ENCODE results near the gene GPR37L1. TPM values are rescaled to one million over a fixed set of nuclear protein-coding genes. Genes with fewer than 3 reads are reported as not detected.

The GPR37L1 gene
- total RNA-seq, 1 donor from 2014 or later, result not detected

- H3K36me3 Mint-ChIP-seq (ENCODE audit: unreplicated experiment), result no peaks in the 10 kb centered on the region
- no peaks in the 10 kb centered on the region for H3K27me3 Mint-ChIP-seq (ENCODE audit: unreplicated experiment)
- DNase-seq (ENCODE audit: extremely low spot score, unreplicated experiment), result no peak
- no peak overlapping the region for H3K4me3 Mint-ChIP-seq (ENCODE audit: unreplicated experiment)
- H3K27ac Mint-ChIP-seq (ENCODE audit: unreplicated experiment), result no peak overlapping the region
- H3K4me1 Mint-ChIP-seq (ENCODE audit: unreplicated experiment), result peaks cover 5% of the 10 kb centered on the region
- H3K9me3 Mint-ChIP-seq (ENCODE audit: unreplicated experiment), result no peaks in the 10 kb centered on the region
- TF ChIP-seq CTCF (IDR thresholded peaks at IDR 0.05), result no peak
Observed at GRCh38 chr1:202171292-202172014, 48.7 kb downstream of the GPR37L1 start.

DNA sequence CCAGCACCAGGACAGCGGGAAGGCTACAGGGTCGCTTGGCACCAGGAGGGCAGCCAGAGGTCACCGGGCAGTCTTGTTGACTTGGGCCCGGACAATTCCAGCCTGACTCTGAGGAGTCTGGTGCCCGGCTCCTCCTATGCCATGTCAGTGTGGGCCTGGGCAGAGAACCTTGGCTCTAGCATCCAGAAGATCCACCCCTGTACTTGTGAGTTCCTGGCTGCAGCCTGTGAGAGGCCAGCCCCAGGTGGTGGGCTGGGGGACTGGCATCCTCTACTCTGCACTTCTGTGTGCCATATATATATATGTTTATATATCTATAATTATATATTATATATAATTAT, 49.3 kb downstream of the GPR37L1 start:
- Mint-ChIP-seq H3K4me1 (ENCODE audit: unreplicated experiment) (peaks cover 5% of the 10 kb centered on the region), H3K36me3 (ENCODE audit: unreplicated experiment) (no peaks in the 10 kb centered on the region), H3K9me3 (ENCODE audit: unreplicated experiment) (no peaks in the 10 kb centered on the region), H3K4me3 (ENCODE audit: unreplicated experiment) (no peak overlapping the region), H3K27me3 (ENCODE audit: unreplicated experiment) (no peaks in the 10 kb centered on the region), H3K27ac (ENCODE audit: unreplicated experiment) (no peak overlapping the region)
- no peak for TF ChIP-seq CTCF (IDR thresholded peaks at IDR 0.05)
- DNase-seq (ENCODE audit: extremely low spot score, unreplicated experiment), result no peak

GRCh38 chr1:202173993-202174392, 51.3 kb downstream of the GPR37L1 start:
- Mint-ChIP-seq H3K4me1 (ENCODE audit: unreplicated experiment) (no peaks in the 10 kb centered on the region), H3K27ac (ENCODE audit: unreplicated experiment) (no peak overlapping the region), H3K27me3 (ENCODE audit: unreplicated experiment) (peaks cover 9% of the 10 kb centered on the region), H3K9me3 (ENCODE audit: unreplicated experiment) (no peaks in the 10 kb centered on the region), H3K36me3 (ENCODE audit: unreplicated experiment) (no peaks in the 10 kb centered on the region), H3K4me3 (ENCODE audit: unreplicated experiment) (no peak overlapping the region)
- no peak for TF ChIP-seq CTCF (IDR thresholded peaks at IDR 0.05)
- DNase-seq (ENCODE audit: extremely low spot score, unreplicated experiment), result no peak

DNA sequence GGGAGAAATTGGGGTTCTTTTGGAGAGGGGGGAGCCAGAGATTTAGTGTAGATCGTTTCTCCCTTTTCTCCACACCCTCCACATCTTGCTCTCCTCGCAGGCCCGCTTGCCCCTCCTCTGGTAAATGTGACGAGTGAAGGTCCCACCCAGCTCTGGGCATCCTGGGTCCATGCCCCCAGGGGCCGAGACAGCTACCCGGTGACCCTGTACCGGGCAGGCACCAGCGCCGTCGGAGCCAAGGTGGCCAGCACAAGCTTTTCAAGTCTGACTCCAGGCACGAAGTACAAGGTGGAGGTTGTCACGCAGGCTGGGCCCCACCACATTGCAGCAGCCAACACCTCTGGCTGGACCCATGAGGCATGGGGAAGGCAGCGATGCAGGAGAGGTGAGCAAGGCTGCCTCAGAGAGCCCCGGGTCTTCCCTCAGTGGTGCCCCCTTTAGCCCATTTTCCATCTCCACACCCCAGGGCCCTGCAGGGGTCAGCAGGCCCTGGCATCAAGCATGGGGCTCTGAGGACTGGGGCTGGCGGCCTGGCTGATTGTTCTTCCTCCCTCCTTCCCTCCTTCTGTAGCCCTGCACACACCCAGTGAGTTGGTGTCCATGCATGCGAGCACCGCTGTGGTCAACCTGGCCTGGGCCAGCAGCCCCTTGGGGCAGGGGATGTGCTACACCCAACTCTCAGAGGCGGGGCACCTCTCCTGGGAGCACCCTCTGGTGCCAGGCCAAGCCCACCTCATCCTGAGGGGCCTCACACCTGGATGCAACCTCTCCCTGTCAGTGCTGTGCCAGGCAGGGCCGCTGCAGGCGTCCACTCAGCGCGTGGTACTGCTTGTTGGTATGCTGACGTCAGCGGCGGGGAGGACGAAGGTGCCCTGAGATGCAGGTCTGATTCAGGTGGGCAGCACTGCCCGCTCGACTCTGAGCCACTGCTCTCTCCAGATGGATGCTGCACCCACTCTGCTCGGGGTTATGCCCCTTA, 54.5 kb downstream of the GPR37L1 start:
- Mint-ChIP-seq H3K4me1 (ENCODE audit: unreplicated experiment) (no peaks in the 10 kb centered on the region), H3K36me3 (ENCODE audit: unreplicated experiment) (no peaks in the 10 kb centered on the region), H3K9me3 (ENCODE audit: unreplicated experiment) (no peaks in the 10 kb centered on the region), H3K4me3 (ENCODE audit: unreplicated experiment) (no peak overlapping the region), H3K27ac (ENCODE audit: unreplicated experiment) (no peak overlapping the region), H3K27me3 (ENCODE audit: unreplicated experiment) (peaks cover 18% of the 10 kb centered on the region)
- no peak for TF ChIP-seq CTCF (IDR thresholded peaks at IDR 0.05)
- DNase-seq (ENCODE audit: extremely low spot score, unreplicated experiment), result no peak

Data from osteocyte (in vitro differentiated cells).